Smooth muscle cell of the brain vasculature (primary cell): ENCODE results near the gene POTEB3.
"Not testable (repeated sequence)": the region's sequence is repeated elsewhere in the genome, so short reads cannot be mapped to it uniquely, and the experiment has no call there.

Experiments
- DNase-seq: peaks from one replicate; pipeline ENCODE4 v3.0.0-alpha.2; 2012; ENCODE audit warnings: low read depth, low spot score

Gene POTEB3

GRCh38 chr15:21440399-21440798, at the start of gene POTEB3:
Gene POTEB3 (minus strand): TSS chr15:21440499. CDS start chr15:21440011, 488 bp downstream.
- not testable (repeated sequence) for DNase-seq

DNA sequence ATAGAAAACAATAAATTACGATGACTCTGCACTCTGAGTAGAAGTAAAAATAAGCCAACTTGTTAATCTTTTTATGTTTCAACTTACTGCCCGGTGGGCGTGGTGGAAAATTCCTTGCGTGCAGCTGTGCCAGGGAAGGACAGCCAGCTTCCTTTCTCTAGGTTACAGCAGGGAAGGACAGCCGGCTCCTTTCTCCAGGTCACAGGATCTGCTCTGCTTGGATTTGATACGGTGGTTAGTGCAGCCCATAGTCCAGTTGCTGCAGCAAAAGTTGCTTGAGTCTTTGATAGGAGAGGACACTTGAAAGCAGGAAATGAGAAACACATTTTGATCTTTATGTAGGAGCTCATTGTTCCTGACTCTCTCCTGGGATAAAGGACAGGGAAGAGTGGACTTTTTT, 13.4 kb upstream of the POTEB3 start:
- DNase-seq, result not testable (repeated sequence)

- not testable (repeated sequence) for DNase-seq
Measured at GRCh38 chr15:21451920-21452563, 11.7 kb upstream of the POTEB3 start.

DNA sequence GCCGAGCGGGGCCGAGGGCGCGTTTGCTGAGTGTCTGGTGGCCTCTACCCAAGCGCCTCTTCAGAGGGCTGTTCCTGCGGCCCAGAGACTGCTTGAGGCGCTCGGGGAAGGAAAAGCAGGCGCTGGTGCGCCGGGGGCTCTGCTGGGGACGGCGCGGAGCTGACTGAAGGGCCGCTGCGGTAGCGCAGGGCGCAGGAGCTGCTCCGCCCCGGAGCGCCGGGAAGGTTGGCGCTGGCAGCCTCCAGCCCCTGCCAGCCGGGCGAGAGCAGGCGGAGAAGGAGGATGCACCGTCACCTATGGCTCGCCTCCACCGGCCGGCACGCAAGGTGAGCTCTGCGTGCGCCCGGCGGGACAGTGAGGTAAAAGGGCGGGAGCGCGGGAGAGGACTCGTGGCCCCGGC, 11.2 kb upstream of the POTEB3 start:
- not testable (repeated sequence) for DNase-seq

- DNase-seq, result not testable (repeated sequence)
Measured at GRCh38 chr15:21407366-21407765, 32.9 kb downstream of the POTEB3 start.

GRCh38 chr15:21401531-21401930, 38.8 kb downstream of the POTEB3 start:
- not testable (repeated sequence) for DNase-seq

DNA sequence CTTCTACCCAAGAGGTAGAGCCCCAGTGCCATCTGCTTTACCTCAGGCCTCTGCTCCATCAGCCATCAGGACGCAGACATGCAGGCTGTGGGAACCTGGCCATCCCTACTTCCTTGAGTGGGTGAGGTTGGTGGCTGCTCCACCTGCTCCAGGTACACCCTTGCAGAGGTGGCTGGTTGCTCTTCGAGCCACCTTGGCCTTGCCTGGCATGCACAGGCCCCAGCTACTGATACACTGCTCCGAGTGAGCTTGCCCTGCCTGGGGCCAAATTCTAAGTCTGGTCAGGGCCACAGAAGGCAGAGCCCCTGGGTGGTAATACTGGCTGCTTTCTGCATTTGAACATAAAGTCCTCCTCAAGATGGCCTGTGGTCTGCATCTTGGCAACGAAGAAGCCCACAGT, 41.2 kb downstream of the POTEB3 start:
- not testable (repeated sequence) for DNase-seq

DNA sequence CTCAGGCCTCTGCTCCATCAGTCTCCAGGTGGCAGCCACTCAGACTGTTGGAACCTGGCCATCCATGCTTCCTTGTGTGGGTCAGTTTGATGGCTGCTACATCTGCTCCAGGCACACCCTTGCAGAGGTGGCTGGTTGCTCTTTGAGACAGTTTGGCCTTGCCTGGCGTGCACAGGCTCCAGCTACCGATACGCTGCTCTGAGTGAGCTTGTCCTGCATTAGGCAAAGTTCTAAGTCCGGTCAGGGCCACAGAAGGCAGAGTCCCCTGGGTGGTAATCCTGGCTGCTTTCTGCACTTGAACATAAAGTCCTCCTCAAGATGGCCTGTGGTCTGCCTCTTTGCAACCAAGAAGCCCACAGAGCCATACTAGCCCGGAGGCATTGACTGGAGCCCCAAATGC, 41.8 kb downstream of the POTEB3 start:
- DNase-seq, result not testable (repeated sequence)

DNA sequence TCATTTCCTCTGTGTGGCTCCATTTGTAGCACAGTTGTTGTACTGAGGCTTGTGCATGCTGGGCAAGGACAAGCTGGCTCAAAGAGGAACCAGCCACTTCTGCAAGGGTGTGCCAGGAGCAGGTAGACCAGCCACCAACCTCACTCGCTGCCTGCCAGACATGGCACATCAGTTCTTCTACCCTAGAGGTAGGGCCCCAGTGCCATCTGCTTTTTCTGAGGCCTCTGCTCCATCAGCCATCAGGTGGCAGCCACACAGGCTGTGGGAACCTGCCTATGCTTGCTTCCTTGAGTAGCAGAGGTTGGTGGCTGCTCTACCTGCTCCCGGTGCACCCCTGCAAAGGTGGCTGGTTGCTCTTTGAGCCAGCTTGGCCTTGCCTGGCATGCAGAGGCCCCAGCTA, 42.6 kb downstream of the POTEB3 start:
- DNase-seq, result not testable (repeated sequence)

- DNase-seq, result not testable (repeated sequence)
Measured at GRCh38 chr15:21397186-21397585, 43.1 kb downstream of the POTEB3 start.

DNA sequence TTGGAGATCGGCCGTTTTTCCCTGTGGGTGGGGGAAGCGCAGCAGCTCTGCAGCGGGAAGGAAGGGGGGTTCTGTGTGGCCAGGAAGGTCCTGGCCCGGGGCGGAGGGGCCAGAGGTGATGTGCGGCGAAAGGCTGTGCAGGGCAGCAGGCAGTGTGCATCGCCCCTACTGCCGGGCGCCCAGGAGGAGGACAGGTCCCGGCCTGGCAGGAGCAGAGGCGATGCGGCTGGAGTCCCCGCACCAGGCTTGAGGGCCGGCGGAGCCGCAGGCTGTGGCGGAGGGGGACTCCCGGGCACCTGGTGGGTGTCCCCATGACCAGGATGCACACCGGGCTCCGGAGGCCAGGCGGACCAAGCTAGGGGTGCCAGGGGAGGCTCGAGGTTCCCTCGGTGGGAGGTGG, 54.3 kb downstream of the POTEB3 start:
- not testable (repeated sequence) for DNase-seq

DNA sequence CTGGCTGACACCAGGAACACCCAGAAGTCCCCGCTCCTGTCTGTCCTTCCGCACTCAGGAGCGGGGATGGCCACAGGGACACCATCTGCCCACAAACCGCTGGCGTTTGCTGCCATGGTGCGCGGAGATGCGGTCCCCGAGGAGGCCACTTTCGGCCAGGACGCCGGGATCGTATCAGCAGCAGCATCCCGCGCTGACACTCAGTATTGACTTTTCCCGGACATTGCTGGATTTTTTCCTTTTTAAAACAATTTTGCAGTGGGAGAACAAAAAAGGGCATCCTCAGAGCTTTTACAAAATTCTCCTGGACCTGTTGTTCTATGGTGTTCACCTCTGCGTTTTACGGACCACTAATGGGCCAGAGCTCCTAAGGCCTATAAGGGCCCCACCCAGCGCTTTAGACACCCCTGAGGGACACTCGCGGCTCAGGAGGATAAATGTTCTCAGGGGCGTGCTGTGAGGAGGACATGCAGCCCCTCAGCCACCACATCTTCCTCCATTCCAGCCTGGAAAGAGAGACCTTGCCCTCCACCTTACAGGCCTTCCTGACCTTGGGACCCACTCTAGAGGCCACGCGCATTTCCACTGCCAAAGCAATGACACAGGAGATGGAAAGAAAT, 56.3 kb downstream of the POTEB3 start:
- DNase-seq, result not testable (repeated sequence)

DNA sequence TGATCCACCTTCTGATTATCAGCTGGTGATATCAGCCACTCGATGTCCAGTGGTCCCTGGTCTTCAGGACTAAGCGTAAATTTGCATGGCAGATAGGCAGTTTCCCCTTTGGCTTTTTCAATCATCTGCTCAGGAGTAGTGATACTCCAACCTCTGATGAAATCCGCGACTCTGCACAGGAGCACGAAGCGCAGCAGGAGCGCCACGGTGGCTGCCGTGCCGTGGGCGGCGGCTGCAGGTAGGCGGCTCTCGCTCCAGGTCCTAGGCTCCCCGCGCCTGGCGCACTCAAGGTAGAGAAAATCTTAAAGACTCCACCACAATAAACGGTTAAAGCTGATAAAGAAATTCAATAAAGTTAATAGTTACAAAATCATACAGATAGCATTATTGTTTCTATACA, 66.6 kb downstream of the POTEB3 start:
- DNase-seq, result not testable (repeated sequence)

- DNase-seq, result not testable (repeated sequence)
Measured at GRCh38 chr15:21369177-21369576, 71.1 kb downstream of the POTEB3 start.

GRCh38 chr15:21368625-21369024, 71.7 kb downstream of the POTEB3 start:
- DNase-seq, result not testable (repeated sequence)
